Astrocyte (in vitro differentiated cells and primary cell): Measurements from ENCODE around the gene PKD1.

Experiments
- EZH2 ChIP-seq: IDR thresholded peaks from 2 replicates; pipeline ENCODE4 v1.6.1; 2012; ENCODE audit warnings: mild to moderate bottlenecking, low read length, inconsistent platforms; ENCODE audit not compliant: insufficient read depth
- TF ChIP-seq, protein P1 (sequence below): IDR thresholded peaks from 2 replicates; pipeline ENCODE4 v1.5.1; 2011; ENCODE audit warnings: low read depth, mild to moderate bottlenecking, inconsistent platforms, low read length, moderate library complexity; ENCODE audit not compliant: insufficient read depth

DNA sequence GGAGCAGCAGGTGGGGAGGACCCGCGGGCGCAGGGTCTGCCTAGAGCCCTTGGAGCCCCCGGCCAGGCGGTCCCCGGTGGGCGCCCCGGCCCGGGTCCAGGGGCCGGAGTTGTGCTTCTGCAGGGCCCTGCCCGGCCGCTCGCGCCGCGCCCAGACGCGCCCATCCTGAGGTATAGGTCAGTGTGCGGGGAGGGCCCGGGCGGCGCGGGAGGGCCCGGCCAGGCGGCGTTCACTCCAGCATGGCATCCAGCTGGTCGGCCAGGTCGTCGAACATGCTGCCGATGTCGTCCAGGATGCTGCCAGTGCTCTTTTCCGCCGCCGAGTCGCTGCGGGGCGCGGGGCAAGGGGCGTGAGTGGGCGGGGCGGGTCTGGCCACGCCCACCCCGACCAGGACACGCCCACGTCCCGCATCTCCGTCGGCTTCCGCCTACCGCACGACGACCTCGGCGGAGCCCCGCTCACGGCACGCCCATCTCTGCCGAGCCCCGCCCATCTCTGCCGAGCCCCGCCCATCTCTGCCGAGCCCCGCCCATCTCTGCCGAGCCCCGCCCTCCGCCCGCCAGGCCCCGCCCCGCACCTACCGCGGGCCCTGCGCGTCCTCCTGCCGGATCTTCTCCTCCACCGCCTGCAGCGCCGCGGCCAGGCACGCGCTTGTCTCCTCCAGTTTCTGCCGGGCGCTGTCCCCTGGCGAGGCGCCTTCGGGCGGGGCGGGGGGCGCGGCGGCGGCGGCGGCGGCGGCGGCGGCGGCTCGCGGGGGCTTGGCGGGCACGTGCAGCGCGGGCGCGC is 42.8 kb upstream of the PKD1 start:
- TF ChIP-seq, protein P1, sequence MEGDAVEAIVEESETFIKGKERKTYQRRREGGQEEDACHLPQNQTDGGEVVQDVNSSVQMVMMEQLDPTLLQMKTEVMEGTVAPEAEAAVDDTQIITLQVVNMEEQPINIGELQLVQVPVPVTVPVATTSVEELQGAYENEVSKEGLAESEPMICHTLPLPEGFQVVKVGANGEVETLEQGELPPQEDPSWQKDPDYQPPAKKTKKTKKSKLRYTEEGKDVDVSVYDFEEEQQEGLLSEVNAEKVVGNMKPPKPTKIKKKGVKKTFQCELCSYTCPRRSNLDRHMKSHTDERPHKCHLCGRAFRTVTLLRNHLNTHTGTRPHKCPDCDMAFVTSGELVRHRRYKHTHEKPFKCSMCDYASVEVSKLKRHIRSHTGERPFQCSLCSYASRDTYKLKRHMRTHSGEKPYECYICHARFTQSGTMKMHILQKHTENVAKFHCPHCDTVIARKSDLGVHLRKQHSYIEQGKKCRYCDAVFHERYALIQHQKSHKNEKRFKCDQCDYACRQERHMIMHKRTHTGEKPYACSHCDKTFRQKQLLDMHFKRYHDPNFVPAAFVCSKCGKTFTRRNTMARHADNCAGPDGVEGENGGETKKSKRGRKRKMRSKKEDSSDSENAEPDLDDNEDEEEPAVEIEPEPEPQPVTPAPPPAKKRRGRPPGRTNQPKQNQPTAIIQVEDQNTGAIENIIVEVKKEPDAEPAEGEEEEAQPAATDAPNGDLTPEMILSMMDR, result no peak
- no peak for TF ChIP-seq EZH2
